Stimulated activated CD4-positive, alpha-beta T cell treated with anti-CD3 and anti-CD28 coated beads, Interleukin-4, amount 100 ng/mL, for 48 hours (primary cell): ENCODE measurements around the gene PPP2R2C.

ENCODE experiments used
- DNase-seq, 2 donors: peaks; one replicate each; pipeline ENCODE4 v3.0.0-alpha.2; 2020; ENCODE audit warnings: low read depth in 2 of 2

The PPP2R2C gene

GRCh38 chr4:6307230-6307629 is 165.2 kb downstream of the PPP2R2C start:
- no peak for DNase-seq

GRCh38 chr4:6306299-6306698 is 166.1 kb downstream of the PPP2R2C start:
- DNase-seq: no peak

GRCh38 chr4:6303943-6304342 is 168.5 kb downstream of the PPP2R2C start:
- DNase-seq: no peak

- no peak for DNase-seq
Observed at GRCh38 chr4:6302869-6303268, 169.5 kb downstream of the PPP2R2C start.

GRCh38 chr4:6301732-6302442 is 170.5 kb downstream of the PPP2R2C start:
- no peak for DNase-seq

GRCh38 chr4:6301051-6301731 is 171.2 kb downstream of the PPP2R2C start:
- DNase-seq: no peak

- no peak for DNase-seq
Observed at GRCh38 chr4:6300359-6300758, 172.1 kb downstream of the PPP2R2C start.

GRCh38 chr4:6299875-6300274 is 172.5 kb downstream of the PPP2R2C start:
- DNase-seq: no peak

- DNase-seq: no peak
Observed at GRCh38 chr4:6298852-6299251, 173.6 kb downstream of the PPP2R2C start.

GRCh38 chr4:6298035-6298434 is 174.4 kb downstream of the PPP2R2C start:
- no peak for DNase-seq

- DNase-seq: no peak
Observed at GRCh38 chr4:6297266-6297815, 175.1 kb downstream of the PPP2R2C start.

GRCh38 chr4:6296026-6296425 is 176.4 kb downstream of the PPP2R2C start:
- no peak for DNase-seq

- no peak for DNase-seq
Observed at GRCh38 chr4:6295495-6295894, 176.9 kb downstream of the PPP2R2C start.

- no peak for DNase-seq
Observed at GRCh38 chr4:6294705-6295421, 177.6 kb downstream of the PPP2R2C start.

GRCh38 chr4:6293661-6294060 is 178.8 kb downstream of the PPP2R2C start:
- DNase-seq: no peak

- no peak for DNase-seq
Observed at GRCh38 chr4:6293097-6293445, 179.3 kb downstream of the PPP2R2C start.

- DNase-seq: no peak
Observed at GRCh38 chr4:6292376-6293096, 179.9 kb downstream of the PPP2R2C start.

- no peak for DNase-seq
Observed at GRCh38 chr4:6291784-6292297, 180.6 kb downstream of the PPP2R2C start.

GRCh38 chr4:6290769-6291547 is 181.5 kb downstream of the PPP2R2C start:
- DNase-seq: no peak

- DNase-seq: no peak
Observed at GRCh38 chr4:6290256-6290655, 182.2 kb downstream of the PPP2R2C start.

GRCh38 chr4:6288871-6289270 is 183.5 kb downstream of the PPP2R2C start:
- DNase-seq: no peak
